NCI-H1694 (cell line): Measurements from ENCODE around the gene IL17RD.

Source experiments
- DNase-seq: peaks from one replicate; lab custom pipeline; 2025; lab: John Stamatoyannopoulos, UW

Gene IL17RD

GRCh38 chr3:57130571-57131209, 34.5 kb downstream of the IL17RD start:
- no peak for DNase-seq

GRCh38 chr3:57128826-57129667, 36.1 kb downstream of the IL17RD start:
- no peak for DNase-seq

- DNase-seq, result no peak
Measured at GRCh38 chr3:57127891-57128518, 37.1 kb downstream of the IL17RD start.

GRCh38 chr3:57126244-57126643, 38.9 kb downstream of the IL17RD start:
- no peak for DNase-seq

- DNase-seq, result peak; percentile 1
Measured at GRCh38 chr3:57120451-57121174, 44.5 kb downstream of the IL17RD start.

GRCh38 chr3:57120040-57120439, 45.1 kb downstream of the IL17RD start:
- DNase-seq, result no peak

GRCh38 chr3:57118254-57118653, 46.9 kb downstream of the IL17RD start:
- DNase-seq, result no peak

GRCh38 chr3:57116501-57116900, 48.7 kb downstream of the IL17RD start:
- no peak for DNase-seq

- no peak for DNase-seq
Measured at GRCh38 chr3:57112206-57112605, 52.9 kb downstream of the IL17RD start.

- no peak for DNase-seq
Measured at GRCh38 chr3:57110798-57111197, 54.4 kb downstream of the IL17RD start.

GRCh38 chr3:57110214-57110613, 54.9 kb downstream of the IL17RD start:
- DNase-seq, result no peak

- no peak for DNase-seq
Measured at GRCh38 chr3:57109437-57110199, 55.5 kb downstream of the IL17RD start.

GRCh38 chr3:57108684-57109083, 56.5 kb downstream of the IL17RD start:
- no peak for DNase-seq

GRCh38 chr3:57105585-57105984, 59.6 kb downstream of the IL17RD start:
- DNase-seq, result no peak

GRCh38 chr3:57100046-57100695, 65.0 kb downstream of the IL17RD start:
- peak; percentile 36 for DNase-seq

- DNase-seq, result no peak
Measured at GRCh38 chr3:57098418-57099310, 66.5 kb downstream of the IL17RD start.

GRCh38 chr3:57097536-57097935, 67.6 kb downstream of the IL17RD start:
- no peak for DNase-seq

- DNase-seq, result no peak
Measured at GRCh38 chr3:57095363-57095762, 69.8 kb downstream of the IL17RD start.

GRCh38 chr3:57094575-57094974, 70.6 kb downstream of the IL17RD start:
- DNase-seq, result no peak

- DNase-seq, result no peak
Measured at GRCh38 chr3:57093971-57094535, 71.1 kb downstream of the IL17RD start.
